BJ (cell line): Measurements from ENCODE around the gene SALL4. TPM values are rescaled to one million over a fixed set of nuclear protein-coding genes. Genes with fewer than 3 reads are reported as not detected.
"Not testable (repeated sequence)": the region's sequence is repeated elsewhere in the genome, so short reads cannot be mapped to it uniquely, and the experiment has no call there.

Source experiments
- CTCF ChIA-PET: fragments of 350-600 bp; formaldehyde crosslinking; extraction: SDS; loops from one replicate; lab custom pipeline; 2021; ENCODE audit warnings: antibody characterized with exemption, inconsistent platforms; lab: Yijun Ruan, JAX
- POLR2A ChIA-PET: fragments of 300-600 bp; sonication (Branson Sonifier 250); formaldehyde crosslinking; extraction: SDS; loops from one replicate; lab custom pipeline; 2021; ENCODE audit warnings: antibody characterized with exemption; lab: Charles Lee
- DNase-seq: peaks from one replicate; pipeline ENCODE4 v3.0.0-alpha.2; 2011; ENCODE audit warnings: low read depth
- H3K27me3 ChIP-seq: 2 replicates; pipeline ENCODE4 v1.6.0; 2011; ENCODE audit warnings: low read length; ENCODE audit not compliant: control insufficient read depth, insufficient read depth
- H3K36me3 ChIP-seq: 2 replicates; pipeline ENCODE4 v1.5.1; 2011; ENCODE audit warnings: low read length; ENCODE audit not compliant: control insufficient read depth, insufficient read depth
- H3K4me3 ChIP-seq: 2 replicates; pipeline ENCODE4 v1.5.1; 2011; ENCODE audit warnings: low read depth, mild to moderate bottlenecking, control low read depth, low read length
- CTCF ChIP-seq: IDR thresholded peaks from 2 replicates; pipeline ENCODE4 v1.5.1; 2011; ENCODE audit warnings: low read depth, mild to moderate bottlenecking, control low read depth, inconsistent platforms, low read length, moderate library complexity; ENCODE audit not compliant: insufficient read depth
- polyA plus RNA-seq: library from polyadenylated mRNA; depleted of rRNA; stranded (reverse); fragments of >200 nt; gene quantifications from 2 replicates; pipeline ENCODE4 v1.2.3, GENCODE V29; 2011

The SALL4 gene
- polyA plus RNA-seq, 1 experiment, result 0.54 TPM

GRCh38 chr20:51791626-51792025 lies 10.7 kb downstream of the SALL4 start:
- no peak for DNase-seq
- no peaks in the 10 kb centered on the region for H3K36me3 ChIP-seq

DNA sequence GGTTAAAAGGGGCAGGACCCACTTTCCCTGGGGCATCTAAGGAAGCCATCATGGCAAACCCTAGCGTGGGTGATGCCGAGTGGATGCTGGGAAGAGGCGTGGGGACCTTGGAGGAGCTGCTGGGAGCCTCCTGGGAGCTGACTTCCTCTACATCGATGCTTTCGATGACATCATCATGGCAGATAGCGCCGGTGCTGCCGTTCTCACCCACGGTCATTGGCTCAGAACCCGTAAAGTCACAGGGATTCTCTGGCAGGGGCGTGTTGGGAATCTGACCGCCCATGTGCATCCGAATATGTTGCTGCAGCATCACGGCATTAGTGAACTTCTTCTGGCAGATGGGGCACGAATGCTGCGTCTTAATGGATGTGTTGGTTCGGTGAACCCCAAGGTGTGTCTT lies 12.1 kb downstream of the SALL4 start:
- no peak for DNase-seq
- TF ChIP-seq CTCF, result no peak
- POLR2A ChIA-PET, result no interaction called here
- no peaks in the 10 kb centered on the region for H3K36me3 ChIP-seq
- CTCF ChIA-PET, result no interaction called here
- no peak overlapping the region for H3K4me3 ChIP-seq
- H3K27me3 ChIP-seq, result no peaks in the 10 kb centered on the region

More at GRCh38 chr20:51791626-51792025, 10.7 kb downstream of the SALL4 start:
- no peak overlapping the region for H3K4me3 ChIP-seq
- TF ChIP-seq CTCF, result no peak
- ChIA-PET POLR2A (no interaction called here), CTCF (interaction anchor here (1.0 to 1.3 kb wide), 3 partner anchors 9 to 175 kb away, joined by 3 to 6 read pairs (median 4); no protein-coding TSS in a partner anchor)
- H3K27me3 ChIP-seq, result no peaks in the 10 kb centered on the region

- CTCF ChIA-PET, result interaction anchor here (1.6 kb wide), 1 partner anchor 10 kb away, joined by 9 read pairs; no protein-coding TSS in a partner anchor
- POLR2A ChIA-PET, result no interaction called here
- Histone ChIP-seq H3K27me3 (no peaks in the 10 kb centered on the region), H3K36me3 (no peaks in the 10 kb centered on the region), H3K4me3 (no peak overlapping the region)
- TF ChIP-seq CTCF, result no peak
- no peak for DNase-seq
These were observed 12.9 kb downstream of the SALL4 start for GRCh38 chr20:51789434-51789833.

DNA sequence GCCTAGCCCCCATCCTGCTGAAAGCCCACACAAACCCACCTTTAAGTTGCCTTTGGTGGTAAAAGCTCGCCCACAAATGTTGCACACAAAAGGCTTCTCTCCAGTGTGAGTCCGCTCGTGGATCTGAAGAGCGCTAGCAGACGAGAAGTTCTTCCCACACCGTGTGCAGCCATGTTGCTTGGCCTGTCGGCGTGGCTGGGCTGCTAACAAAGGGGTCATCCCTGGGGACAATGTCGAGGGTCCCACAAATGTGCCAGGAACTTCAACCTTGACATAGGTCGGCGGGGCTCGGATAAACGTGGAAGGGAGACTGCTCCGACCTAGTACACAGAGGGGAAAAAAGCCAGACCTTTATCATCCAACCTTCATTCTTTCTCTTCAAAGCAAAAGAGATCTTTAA lies 13.5 kb downstream of the SALL4 start:
- CTCF ChIA-PET, result interaction anchor here (1.6 kb wide), 1 partner anchor 11 kb away, joined by 9 read pairs; no protein-coding TSS in a partner anchor
- no peak overlapping the region for H3K4me3 ChIP-seq
- no peaks in the 10 kb centered on the region for H3K27me3 ChIP-seq
- TF ChIP-seq CTCF, result no peak
- H3K36me3 ChIP-seq, result no peaks in the 10 kb centered on the region
- POLR2A ChIA-PET, result no interaction called here
- DNase-seq, result no peak

GRCh38 chr20:51784299-51784698 lies 18.0 kb downstream of the SALL4 start:
- TF ChIP-seq CTCF, result no peak
- no peaks in the 10 kb centered on the region for H3K36me3 ChIP-seq
- no peak overlapping the region for H3K4me3 ChIP-seq
- H3K27me3 ChIP-seq, result no peaks in the 10 kb centered on the region
- CTCF ChIA-PET, result interaction anchor here (1.0 to 1.2 kb wide), 2 partner anchors 16 to 24 kb away, joined by 3 to 5 read pairs; no protein-coding TSS in a partner anchor
- POLR2A ChIA-PET, result no interaction called here
- no peak for DNase-seq

GRCh38 chr20:51778229-51778759 lies 24.0 kb downstream of the SALL4 start:
- H3K4me3 ChIP-seq, DNase-seq, CTCF ChIA-PET, H3K36me3 ChIP-seq, H3K27me3 ChIP-seq: not testable (repeated sequence)
- POLR2A ChIA-PET, result interaction anchor here (0.6 kb wide), 1 partner anchor 199 kb away, joined by 3 read pairs; no protein-coding TSS in a partner anchor
